HG02642 (cell line): ENCODE results near the gene PPP1R16B.

Source experiments
- ATAC-seq: cut with Tn5 transposase; IDR thresholded peaks from one replicate; pipeline ENCODE4 v1.9.1; 2021; ENCODE audit warnings: mild to moderate bottlenecking; ENCODE audit not compliant: unreplicated experiment, poor library complexity

PPP1R16B gene

GRCh38 chr20:38818113-38819065, 12.9 kb downstream of the PPP1R16B start:
- no peak for ATAC-seq

GRCh38 chr20:38825571-38825900, 20.0 kb downstream of the PPP1R16B start:
- ATAC-seq: no peak

GRCh38 chr20:38825901-38826625, 20.6 kb downstream of the PPP1R16B start:
- no peak for ATAC-seq

- no peak for ATAC-seq
These were observed 22.3 kb downstream of the PPP1R16B start for GRCh38 chr20:38827770-38828281.

GRCh38 chr20:38828514-38829295, 23.2 kb downstream of the PPP1R16B start:
- ATAC-seq: no peak

- no peak for ATAC-seq
These were observed 23.9 kb downstream of the PPP1R16B start for GRCh38 chr20:38829296-38829875.

- no peak for ATAC-seq
These were observed 24.9 kb downstream of the PPP1R16B start for GRCh38 chr20:38830356-38830755.

GRCh38 chr20:38831049-38831691, 25.7 kb downstream of the PPP1R16B start:
- ATAC-seq: no peak

- ATAC-seq: no peak
These were observed 26.6 kb downstream of the PPP1R16B start for GRCh38 chr20:38831995-38832620.

- no peak for ATAC-seq
These were observed 27.8 kb downstream of the PPP1R16B start for GRCh38 chr20:38833154-38833856.

- ATAC-seq: no peak
These were observed 28.3 kb downstream of the PPP1R16B start for GRCh38 chr20:38833857-38834164.

- no peak for ATAC-seq
These were observed 29.4 kb downstream of the PPP1R16B start for GRCh38 chr20:38834868-38835267.

GRCh38 chr20:38835792-38836191, 30.3 kb downstream of the PPP1R16B start:
- no peak for ATAC-seq

- ATAC-seq: no peak
These were observed 31.5 kb downstream of the PPP1R16B start for GRCh38 chr20:38836991-38837390.

GRCh38 chr20:38838326-38838725, 32.8 kb downstream of the PPP1R16B start:
- ATAC-seq: no peak

GRCh38 chr20:38839563-38839962, 34.1 kb downstream of the PPP1R16B start:
- no peak for ATAC-seq

GRCh38 chr20:38840053-38840893, 34.8 kb downstream of the PPP1R16B start:
- no peak for ATAC-seq

GRCh38 chr20:38840894-38841470, 35.5 kb downstream of the PPP1R16B start:
- no peak for ATAC-seq
